ENCODE results near the gene STRBP. TPM values are rescaled to one million over a fixed set of nuclear protein-coding genes. Genes with fewer than 3 reads are reported as not detected.

STRBP gene
- total RNA-seq, 3 donors from 2014 or later: 39.8 to 45.0 (median 44.2) TPM

DNA sequence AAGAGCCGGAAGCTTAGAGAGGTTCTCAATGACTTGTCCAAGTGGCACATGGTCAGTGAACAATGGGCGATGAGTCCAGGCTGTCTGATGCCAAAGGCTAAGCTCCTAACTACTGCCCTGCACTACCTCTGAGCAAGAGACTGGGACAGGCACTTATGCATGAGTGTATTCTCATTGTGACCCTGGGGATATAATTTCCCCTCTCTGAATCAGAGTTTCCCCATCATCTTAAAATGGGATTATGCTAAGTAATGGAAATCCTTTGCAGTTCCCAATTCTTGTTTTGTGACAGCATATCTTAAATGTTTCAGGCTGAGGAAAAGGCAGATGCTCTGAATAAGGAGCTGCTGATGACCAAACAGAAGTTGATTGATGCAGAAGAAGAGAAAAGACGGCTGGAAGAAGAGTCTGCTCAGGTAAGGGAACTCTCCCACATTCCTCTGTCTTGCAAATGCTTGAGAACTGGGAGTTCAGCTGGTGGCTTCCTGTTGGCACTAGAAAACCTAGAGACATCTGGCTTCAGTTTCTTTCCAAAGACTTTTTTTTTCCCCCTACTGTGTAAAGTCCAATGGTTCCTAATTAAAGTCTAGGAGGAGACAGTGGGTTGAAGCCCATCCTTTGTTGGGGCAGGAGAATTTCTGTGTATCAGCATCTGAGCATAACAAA is 170.8 kb downstream of the STRBP start:
- DNase-seq (no peak), ATAC-seq (no peak)
- H3K9me3 ChIP-seq: no peaks in the 10 kb centered on the region
- TF ChIP-seq, protein P1, sequence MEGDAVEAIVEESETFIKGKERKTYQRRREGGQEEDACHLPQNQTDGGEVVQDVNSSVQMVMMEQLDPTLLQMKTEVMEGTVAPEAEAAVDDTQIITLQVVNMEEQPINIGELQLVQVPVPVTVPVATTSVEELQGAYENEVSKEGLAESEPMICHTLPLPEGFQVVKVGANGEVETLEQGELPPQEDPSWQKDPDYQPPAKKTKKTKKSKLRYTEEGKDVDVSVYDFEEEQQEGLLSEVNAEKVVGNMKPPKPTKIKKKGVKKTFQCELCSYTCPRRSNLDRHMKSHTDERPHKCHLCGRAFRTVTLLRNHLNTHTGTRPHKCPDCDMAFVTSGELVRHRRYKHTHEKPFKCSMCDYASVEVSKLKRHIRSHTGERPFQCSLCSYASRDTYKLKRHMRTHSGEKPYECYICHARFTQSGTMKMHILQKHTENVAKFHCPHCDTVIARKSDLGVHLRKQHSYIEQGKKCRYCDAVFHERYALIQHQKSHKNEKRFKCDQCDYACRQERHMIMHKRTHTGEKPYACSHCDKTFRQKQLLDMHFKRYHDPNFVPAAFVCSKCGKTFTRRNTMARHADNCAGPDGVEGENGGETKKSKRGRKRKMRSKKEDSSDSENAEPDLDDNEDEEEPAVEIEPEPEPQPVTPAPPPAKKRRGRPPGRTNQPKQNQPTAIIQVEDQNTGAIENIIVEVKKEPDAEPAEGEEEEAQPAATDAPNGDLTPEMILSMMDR (IDR thresholded peaks at IDR 0.05): no peak
- no peak overlapping the region for H3K4me3 ChIP-seq
- H3K4me1 ChIP-seq (ENCODE audit: low read depth): no peaks in the 10 kb centered on the region
- intact Hi-C loops (cut with DNase I, micrococcal nuclease): loop anchor here in 1 of 2 donors (10.0 kb wide), 1 partner anchor 247 kb away; no protein-coding TSS in a partner anchor
- peaks cover 8% of the 10 kb centered on the region for H3K36me3 ChIP-seq (ENCODE audit: low read depth)

DNA sequence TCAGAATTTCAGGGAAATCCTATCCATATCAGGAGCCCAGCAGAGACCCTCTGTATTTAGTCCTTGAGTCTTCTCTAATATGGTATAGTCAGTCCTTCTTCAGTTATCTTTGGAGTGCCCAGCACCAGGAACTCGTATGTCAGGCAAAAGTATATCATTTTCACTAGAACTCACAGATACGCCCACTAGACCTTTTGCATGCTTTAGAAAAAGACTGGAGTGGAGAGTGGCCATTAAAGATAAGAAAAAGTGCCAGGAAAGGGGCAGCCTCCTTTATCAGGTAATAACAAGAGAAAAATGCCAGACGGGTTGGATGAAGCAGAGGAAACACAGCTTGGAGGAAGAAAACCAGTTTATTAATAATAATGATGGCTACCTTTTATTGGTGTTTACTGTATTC is 171.4 kb downstream of the STRBP start:
- ATAC-seq: no peak
- Histone ChIP-seq H3K36me3 (ENCODE audit: low read depth) (peaks cover 8% of the 10 kb centered on the region), H3K4me3 (no peak overlapping the region)

DNA sequence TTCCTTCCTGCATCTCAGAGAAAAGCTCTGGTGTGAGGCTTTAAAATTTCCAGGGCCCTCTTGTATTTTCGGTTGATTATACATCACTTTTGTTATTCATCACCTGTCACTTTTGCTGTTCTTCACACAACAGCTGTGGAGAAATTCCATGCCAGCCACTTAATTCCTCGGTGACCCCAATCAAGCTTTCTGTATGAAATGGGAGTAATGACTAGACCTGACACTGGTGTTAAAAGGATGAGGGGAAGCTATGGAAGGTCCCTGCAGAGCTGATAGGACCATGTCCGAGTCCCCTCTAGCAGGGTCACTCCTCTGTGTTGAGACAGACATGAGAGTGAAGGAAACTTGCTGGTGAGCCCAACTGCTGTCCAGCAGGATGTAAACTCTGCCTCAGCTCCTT is 175.2 kb downstream of the STRBP start:
- intact Hi-C loops (cut with DNase I, micrococcal nuclease): loop anchor here in 1 of 2 donors (10.0 kb wide), 1 partner anchor 252 kb away; no protein-coding TSS in a partner anchor
- no peak for DNase-seq
- TF ChIP-seq, protein P1 (IDR thresholded peaks at IDR 0.05): no peak
- no peaks in the 10 kb centered on the region for H3K4me1 ChIP-seq (ENCODE audit: low read depth)
- peaks cover 8% of the 10 kb centered on the region for H3K36me3 ChIP-seq (ENCODE audit: low read depth)
- no peak overlapping the region for H3K4me3 ChIP-seq
- no peak for ATAC-seq
- no peaks in the 10 kb centered on the region for H3K9me3 ChIP-seq

More for the DNA sequence above, 171.4 kb downstream of the STRBP start:
- no peaks in the 10 kb centered on the region for H3K9me3 ChIP-seq
- intact Hi-C loops (cut with DNase I, micrococcal nuclease): loop anchor here in 1 of 2 donors (10.0 kb wide), 1 partner anchor 248 kb away; no protein-coding TSS in a partner anchor
- H3K4me1 ChIP-seq (ENCODE audit: low read depth): no peaks in the 10 kb centered on the region
- no peak for DNase-seq
- TF ChIP-seq, protein P1 (IDR thresholded peaks at IDR 0.05): no peak

DNA sequence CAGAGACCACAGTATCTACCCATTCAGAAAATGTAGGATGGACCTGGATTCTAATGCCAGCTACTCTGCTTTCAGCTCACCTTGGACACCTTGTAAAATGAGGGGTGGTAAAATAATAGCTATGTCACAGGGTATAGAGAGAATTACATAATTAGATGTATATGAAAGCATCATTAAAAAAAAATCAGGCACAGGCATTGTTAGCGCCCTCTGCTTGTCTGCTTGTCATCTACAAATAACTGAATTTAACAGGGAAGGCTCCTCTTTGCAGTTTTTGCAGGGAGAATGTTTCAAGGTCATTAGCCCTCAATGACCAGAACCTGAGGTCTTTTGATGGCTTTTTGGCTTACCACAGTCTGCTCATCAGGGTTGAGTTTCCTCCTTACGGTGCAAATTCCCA is 176.9 kb downstream of the STRBP start:
- TF ChIP-seq, protein P1 (IDR thresholded peaks at IDR 0.05): no peak
- DNase-seq (no peak), ATAC-seq (no peak)
- no peaks in the 10 kb centered on the region for H3K4me1 ChIP-seq (ENCODE audit: low read depth)
- H3K36me3 ChIP-seq (ENCODE audit: low read depth): peaks cover 5% of the 10 kb centered on the region
- H3K4me3 ChIP-seq: no peak overlapping the region
- H3K9me3 ChIP-seq: no peaks in the 10 kb centered on the region
- intact Hi-C loops (cut with DNase I, micrococcal nuclease): loop anchor here in 1 of 2 donors (10.0 kb wide), 1 partner anchor 253 kb away; no protein-coding TSS in a partner anchor

DNA sequence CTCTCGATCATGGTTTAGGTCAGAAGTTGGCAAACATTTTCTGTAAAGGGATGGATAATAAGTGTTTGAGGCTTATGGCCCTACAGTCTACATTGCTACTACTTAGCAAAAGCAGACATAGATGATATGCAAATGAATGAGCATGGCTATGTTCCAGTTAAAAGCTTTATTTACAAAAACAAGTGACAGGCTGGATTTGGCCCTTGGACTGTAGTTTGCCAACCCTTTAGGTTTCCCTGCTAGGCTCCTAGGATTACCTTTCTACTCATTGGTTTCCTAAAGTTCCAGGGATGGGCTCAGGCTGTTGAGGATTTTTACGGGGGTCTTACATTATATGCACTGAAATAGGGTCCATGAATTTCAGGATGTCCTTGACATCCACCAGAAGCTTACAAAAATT is 177.4 kb downstream of the STRBP start:
- ATAC-seq: no peak
- TF ChIP-seq, protein P1 (IDR thresholded peaks at IDR 0.05): no peak
- Histone ChIP-seq H3K4me3 (no peak overlapping the region), H3K4me1 (ENCODE audit: low read depth) (no peaks in the 10 kb centered on the region), H3K36me3 (ENCODE audit: low read depth) (peaks cover 5% of the 10 kb centered on the region), H3K9me3 (no peaks in the 10 kb centered on the region)
- intact Hi-C loops (cut with DNase I, micrococcal nuclease): loop anchor here in 1 of 2 donors (10.0 kb wide), 1 partner anchor 254 kb away; no protein-coding TSS in a partner anchor
- DNase-seq: no peak
